H1 (cell line): ENCODE measurements around the gene ZNF597. TPM values are rescaled to one million over a fixed set of nuclear protein-coding genes. Genes with fewer than 3 reads are reported as not detected.

ENCODE experiments used
- BCL11A ChIP-seq, 2 experiments: IDR thresholded peaks; one replicate each; pipeline ENCODE4 v1.6.1; 2011; ENCODE audit warnings: low read depth in 2 of 2, low read length in 2 of 2, mild to moderate bottlenecking in 2 of 2
- CEBPB ChIP-seq: IDR thresholded peaks from 2 replicates; pipeline ENCODE4 v1.6.1; 2012; ENCODE audit warnings: low read depth, low read length
- CTCF ChIP-seq, 3 experiments: IDR thresholded peaks; 1 replicate in 2 of 3; 2 replicates in 1 of 3; pipeline versions ENCODE4 v1.5.1 to v1.6.1; 2011; ENCODE audit warnings: low read length in 3 of 3, mild to moderate bottlenecking in 3 of 3, inconsistent platforms in 2 of 3, low read depth in 1 of 3, moderate library complexity in 1 of 3; ENCODE audit not compliant: insufficient read depth in 1 of 3; ENCODE audit errors: control extremely low read depth in 1 of 3
- HDAC6 ChIP-seq: IDR thresholded peaks from one replicate; pipeline ENCODE4 v1.7.1; 2012; ENCODE audit warnings: low read depth, mild to moderate bottlenecking, inconsistent platforms, low read length, moderate library complexity
- JUN ChIP-seq: IDR thresholded peaks from 2 replicates; pipeline ENCODE4 v1.6.1; 2011; ENCODE audit warnings: low read depth, mild to moderate bottlenecking, improper control_type of control experiment, low read length
- NANOG ChIP-seq: IDR thresholded peaks from 2 replicates; pipeline ENCODE4 v1.6.1; 2011; ENCODE audit warnings: low read length, low read depth, mild to moderate bottlenecking, inconsistent platforms; ENCODE audit not compliant: insufficient read depth, poor library complexity, severe bottlenecking
- SP1 ChIP-seq: IDR thresholded peaks from 2 replicates; pipeline ENCODE4 v1.6.1; 2011; ENCODE audit warnings: low read depth, low read length
- SUZ12 ChIP-seq: fragments of 200-600 bp; sonication (generic); IDR thresholded peaks from 2 replicates; pipeline ENCODE4 v1.6.1; 2012; ENCODE audit warnings: mild to moderate bottlenecking, inconsistent platforms, low read length, moderate library complexity, mixed read lengths
- TCF12 ChIP-seq: IDR thresholded peaks from 2 replicates; pipeline ENCODE4 v1.6.1; 2011; ENCODE audit warnings: low read depth, mild to moderate bottlenecking, low read length
- polyA plus RNA-seq, 7 experiments: library from polyadenylated mRNA; depleted of rRNA in 3 of 7; stranded (reverse) in 5 of 7; unstranded in 2 of 7; fragments of >200 nt in 5 of 7; fragments of 200-250 nt in 2 of 7; gene quantifications; 1 replicate in 5 of 7; 2 replicates in 1 of 7; 4 replicates in 1 of 7; pipeline versions ENCODE4 v1.2.1 to v1.2.3, GENCODE V29; 2011 to 2013; ENCODE audit warnings: missing spikeins in 2 of 7, mixed read lengths in 2 of 7
- total RNA-seq: library from RNA; stranded (reverse); fragmentation: NEBNext Ultra II Directional; extraction: Animal tissue kit (Norgen Biotek cat#: 25700); gene quantifications from 2 replicates; pipeline ENCODE4 v1.2.1, GENCODE V29; 2021

Gene ZNF597
- total and polyA plus RNA-seq, 2 of the 8 experiments (the other 6 are each of a cell fraction or from before 2014, with no cell fraction given) = 0.68 to 2.6 TPM

- TF ChIP-seq CTCF (IDR thresholded peaks at IDR 0.05; ENCODE audit: control extremely low read depth in 1 of 3, insufficient read depth in 1 of 3, low read depth in 1 of 3, low read length in 3 of 3) (no peak), CEBPB (no peak), BCL11A (IDR thresholded peaks at IDR 0.05; ENCODE audit: low read depth in 2 of 2, low read length in 2 of 2) (no peak), SUZ12 (no peak), NANOG (no peak), SP1 (peak; percentile 83), TCF12 (no peak), HDAC6 (no peak), JUN (no peak)
Measured at GRCh38 chr16:3443108-3444031, at the start of gene ZNF597, which contains the start of gene NAA60 (continued).
